Measurements from ENCODE around the gene PC.
"Not testable (repeated sequence)": the region's sequence is repeated elsewhere in the genome, so short reads cannot be mapped to it uniquely, and the experiment has no call there.

PC gene

DNA sequence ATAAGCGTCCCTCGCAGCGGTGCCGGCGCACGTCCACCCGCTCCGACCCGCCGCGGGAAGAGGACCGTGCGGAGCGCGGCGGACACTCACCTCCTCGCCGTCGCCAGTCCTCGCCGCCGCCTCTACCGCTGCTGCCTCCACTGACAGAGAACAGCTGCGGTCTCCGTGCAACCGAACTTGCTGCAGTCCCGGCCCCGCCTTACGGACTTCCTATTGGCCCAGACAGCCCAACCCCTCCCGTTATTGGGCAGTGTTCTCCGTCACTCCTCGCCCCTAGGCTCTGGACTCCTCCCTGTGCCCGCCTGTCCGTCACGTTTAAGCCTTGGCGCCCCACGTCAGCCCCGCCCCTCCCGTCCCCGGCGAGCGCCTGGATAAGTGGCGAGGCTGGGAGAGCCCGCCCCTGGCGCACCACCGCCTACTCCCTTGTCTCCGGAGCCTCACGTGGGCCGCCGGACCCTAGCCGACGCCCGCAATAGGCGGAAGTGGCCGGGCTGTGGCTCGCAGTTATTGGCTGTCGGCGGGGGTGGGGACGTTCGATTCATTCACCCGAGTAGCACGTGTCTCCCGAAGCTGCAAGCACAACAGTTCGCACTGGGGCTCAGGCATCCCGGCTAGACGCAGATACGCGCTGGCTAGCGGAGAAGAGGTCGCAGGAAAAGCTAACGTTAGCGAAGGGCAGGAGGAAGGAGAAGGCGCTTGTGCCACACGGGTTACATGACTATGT, at the start of gene PC:
Gene PC (minus strand): TSS at position 152 of the 724 bp plus-strand sequence. CDS start 86,224 bp downstream, outside the sequence.
- DNase-seq (ENCODE audit: low read depth in 2 of 2), result peak; percentile 95 to 96

- DNase-seq (ENCODE audit: low read depth in 2 of 2), result no peak
Measured at GRCh38 chr11:67007126-67007525, 48.9 kb upstream of the PC start.

GRCh38 chr11:67006029-67006884, 48.1 kb upstream of the PC start:
- DNase-seq (ENCODE audit: low read depth in 2 of 2), result no peak

DNA sequence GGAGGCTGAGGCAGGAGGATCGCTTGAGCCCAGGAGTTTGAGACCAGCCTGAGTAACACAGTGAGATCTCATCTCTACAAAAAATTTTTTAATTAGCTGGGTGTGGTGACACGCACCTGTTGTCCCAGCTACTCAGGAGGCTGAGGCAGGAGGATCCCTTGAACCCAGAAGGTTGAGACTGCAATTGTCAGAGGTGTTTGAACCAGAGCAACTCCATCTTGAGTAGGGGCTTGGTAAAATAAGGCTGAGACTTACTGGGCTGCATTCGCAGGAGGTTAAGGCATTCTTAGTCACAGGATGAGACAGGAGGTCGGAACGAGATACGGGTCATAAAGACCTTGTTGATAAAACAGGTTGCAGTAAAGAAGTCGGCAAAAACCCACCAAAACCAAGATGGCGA, 47.0 kb upstream of the PC start:
- DNase-seq (ENCODE audit: low read depth in 2 of 2), result not testable (repeated sequence)

- no peak for DNase-seq (ENCODE audit: low read depth in 2 of 2)
Measured at GRCh38 chr11:67002921-67003411, 44.8 kb upstream of the PC start.

- DNase-seq (ENCODE audit: low read depth in 2 of 2), result no peak
Measured at GRCh38 chr11:67002297-67002913, 44.2 kb upstream of the PC start.

DNA sequence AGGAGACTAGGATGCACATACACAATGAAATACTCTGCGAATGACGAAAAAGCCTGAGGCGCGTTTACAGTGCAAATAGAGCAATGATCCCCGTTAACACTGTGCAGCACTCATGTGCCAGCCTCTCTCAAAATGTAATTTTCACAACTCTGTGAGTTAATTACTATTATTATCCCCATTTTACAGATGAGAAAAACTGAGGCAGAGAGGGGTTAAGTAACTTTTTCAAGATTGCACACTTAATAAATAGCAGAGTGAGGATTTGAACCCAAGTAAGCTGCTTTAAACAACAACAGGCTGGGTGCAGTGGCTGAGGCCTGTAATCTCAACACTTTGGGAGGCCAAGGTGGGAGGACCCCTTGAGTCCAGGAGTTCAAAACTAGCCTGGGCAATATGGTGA, 43.1 kb upstream of the PC start:
- DNase-seq (ENCODE audit: low read depth in 2 of 2), result no peak

DNA sequence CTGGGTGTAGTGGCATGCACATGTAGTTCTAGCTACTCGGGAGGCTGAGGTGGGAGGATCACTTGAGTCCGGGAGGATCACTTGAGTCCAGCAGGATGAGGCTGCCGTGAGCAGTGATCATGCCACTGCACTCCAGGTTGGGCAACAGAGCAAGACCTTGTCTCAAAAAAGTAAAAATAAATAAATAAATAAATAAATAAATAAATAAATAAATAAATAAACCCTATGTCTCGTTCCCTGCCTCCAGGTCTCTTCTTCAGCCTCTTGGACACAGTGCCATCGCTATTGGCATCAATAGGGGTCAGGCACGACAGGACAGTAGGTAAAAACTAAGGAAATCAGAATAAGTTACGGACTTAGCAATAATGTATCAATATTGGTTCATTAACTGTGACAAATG, 41.4 kb upstream of the PC start:
- DNase-seq (ENCODE audit: low read depth in 2 of 2), result no peak

DNA sequence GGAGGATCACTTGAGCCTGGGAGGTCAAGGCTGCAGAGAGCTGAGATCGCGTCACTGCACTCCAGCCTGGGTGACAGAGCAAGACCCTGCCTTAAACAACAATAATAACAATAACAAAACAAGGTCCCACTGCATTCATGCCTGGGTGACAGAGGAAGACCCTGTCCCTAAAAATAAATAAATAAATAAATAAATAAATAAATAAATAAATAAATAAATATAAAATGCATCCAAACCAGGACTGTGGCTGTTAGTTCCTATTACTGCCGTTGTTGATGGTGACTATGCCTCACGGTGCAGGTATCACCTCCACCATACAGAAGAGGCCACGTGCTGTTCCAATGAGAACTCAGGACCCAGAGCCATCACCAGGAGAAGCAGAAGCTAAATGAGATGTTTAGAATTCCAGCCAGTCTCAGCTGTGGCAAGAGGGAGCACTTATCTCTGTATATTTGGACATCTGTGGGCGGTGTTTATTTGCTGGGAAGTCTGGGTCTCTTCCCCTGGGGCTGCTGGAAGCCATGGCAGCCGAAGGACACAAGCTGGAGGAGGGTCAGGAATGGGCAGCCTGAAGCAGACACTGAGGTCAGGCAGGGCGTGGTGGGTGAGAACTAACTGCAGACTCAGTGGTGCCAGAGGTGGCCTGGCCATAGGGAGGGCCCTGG, 38.6 kb upstream of the PC start:
- no peak for DNase-seq (ENCODE audit: low read depth in 2 of 2)

DNA sequence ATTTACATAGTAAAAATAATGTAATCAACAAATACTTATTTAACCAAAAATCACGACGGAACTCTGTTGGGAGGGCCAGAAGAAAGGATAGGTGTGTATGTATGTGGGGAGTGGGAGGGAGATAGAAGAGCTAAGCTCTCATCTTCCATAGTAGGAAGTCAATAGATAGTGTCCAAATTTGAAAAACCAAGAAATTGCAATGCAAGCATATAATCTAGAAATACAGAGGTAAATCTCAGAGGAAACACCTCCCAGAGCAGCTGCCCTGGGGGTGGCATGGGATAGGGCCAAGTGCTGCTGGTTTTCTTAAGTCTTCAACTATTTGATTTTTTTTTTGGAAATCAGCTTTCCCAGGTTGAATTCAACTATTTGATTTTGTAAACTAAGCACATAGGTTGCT, 33.9 kb upstream of the PC start:
- DNase-seq (ENCODE audit: low read depth in 2 of 2), result no peak

GRCh38 chr11:66989360-66989759, 31.2 kb upstream of the PC start:
- not testable (repeated sequence) for DNase-seq (ENCODE audit: low read depth in 2 of 2)

- not testable (repeated sequence) for DNase-seq (ENCODE audit: low read depth in 2 of 2)
Measured at GRCh38 chr11:66988741-66989140, 30.6 kb upstream of the PC start.

- DNase-seq (ENCODE audit: low read depth in 2 of 2), result no peak
Measured at GRCh38 chr11:66987924-66988637, 29.9 kb upstream of the PC start.

DNA sequence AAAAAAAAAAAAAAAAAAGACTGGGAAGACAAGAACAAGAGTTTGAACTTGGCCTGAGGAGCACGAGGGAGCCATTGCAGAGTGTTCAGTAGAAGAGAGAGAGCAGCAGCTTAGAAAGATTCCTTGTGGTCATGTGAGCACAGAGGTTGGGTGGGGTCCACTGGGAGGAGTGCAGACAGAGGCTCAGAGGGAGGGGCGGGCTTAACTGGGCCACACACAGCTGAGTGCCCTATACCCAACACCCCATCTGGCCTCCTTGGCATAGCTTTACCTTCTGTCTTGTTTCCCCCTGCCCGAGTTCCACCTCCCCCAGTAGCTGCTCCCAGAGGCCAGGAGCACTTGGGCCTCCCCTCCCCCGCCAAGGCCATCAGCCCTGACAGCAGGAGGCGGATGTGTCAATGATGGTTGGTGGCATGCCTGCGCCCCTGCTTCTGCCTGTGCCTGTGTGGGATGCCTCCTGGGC, 29.0 kb upstream of the PC start:
- DNase-seq (ENCODE audit: low read depth in 2 of 2), result no peak

DNA sequence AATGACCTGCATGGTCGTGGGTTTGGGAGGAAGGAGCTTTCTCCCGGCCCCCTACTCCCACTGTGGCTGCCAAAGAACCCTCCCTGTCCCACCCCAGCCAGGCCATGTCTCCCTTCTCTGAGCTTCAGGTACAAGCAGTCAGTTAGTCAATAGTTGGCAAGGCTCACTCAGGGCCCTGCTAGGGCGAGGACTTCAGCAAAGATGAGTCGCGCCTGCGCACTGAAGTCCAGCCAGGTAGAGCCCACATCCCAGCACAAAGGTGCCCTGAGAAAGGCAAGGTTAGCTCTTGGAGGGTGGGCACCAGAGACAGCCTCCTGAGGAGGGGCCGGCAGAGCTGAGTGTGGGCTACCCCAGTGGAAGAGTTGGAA, 28.0 kb upstream of the PC start:
- no peak for DNase-seq (ENCODE audit: low read depth in 2 of 2)

- DNase-seq (ENCODE audit: low read depth in 2 of 2), result no peak
Measured at GRCh38 chr11:66985508-66986177, 27.5 kb upstream of the PC start.

DNA sequence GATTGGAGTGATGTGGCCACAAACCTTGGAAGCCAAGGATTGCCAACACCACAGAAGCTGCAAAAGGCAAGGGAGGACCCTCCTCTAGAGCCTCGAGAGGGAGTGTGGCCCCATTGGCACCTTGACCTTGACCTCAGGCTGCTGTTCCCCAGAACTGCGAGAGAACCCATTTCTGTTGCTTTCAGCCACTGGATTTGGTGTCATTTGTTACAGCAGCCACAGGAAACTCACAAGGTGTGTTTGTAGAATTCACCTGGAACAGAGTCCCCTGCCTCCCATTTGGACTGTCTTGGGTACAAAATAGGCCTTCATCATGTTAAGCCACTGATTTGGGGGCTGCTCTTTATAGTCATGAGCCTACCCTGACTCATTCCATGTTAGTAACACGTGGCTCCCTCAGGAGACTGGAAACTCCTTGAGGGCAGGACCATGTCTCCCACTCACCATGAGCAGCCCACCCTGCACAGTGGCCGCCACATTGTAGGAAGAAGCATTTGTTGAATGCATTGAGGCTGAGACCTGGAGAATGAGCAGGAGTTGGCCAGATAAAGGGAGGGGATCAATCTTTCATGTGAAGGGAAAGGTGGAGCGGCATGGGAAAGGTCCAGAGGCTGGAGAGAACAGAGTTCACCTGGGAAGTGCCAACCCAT, 25.2 kb upstream of the PC start:
- no peak for DNase-seq (ENCODE audit: low read depth in 2 of 2)

DNA sequence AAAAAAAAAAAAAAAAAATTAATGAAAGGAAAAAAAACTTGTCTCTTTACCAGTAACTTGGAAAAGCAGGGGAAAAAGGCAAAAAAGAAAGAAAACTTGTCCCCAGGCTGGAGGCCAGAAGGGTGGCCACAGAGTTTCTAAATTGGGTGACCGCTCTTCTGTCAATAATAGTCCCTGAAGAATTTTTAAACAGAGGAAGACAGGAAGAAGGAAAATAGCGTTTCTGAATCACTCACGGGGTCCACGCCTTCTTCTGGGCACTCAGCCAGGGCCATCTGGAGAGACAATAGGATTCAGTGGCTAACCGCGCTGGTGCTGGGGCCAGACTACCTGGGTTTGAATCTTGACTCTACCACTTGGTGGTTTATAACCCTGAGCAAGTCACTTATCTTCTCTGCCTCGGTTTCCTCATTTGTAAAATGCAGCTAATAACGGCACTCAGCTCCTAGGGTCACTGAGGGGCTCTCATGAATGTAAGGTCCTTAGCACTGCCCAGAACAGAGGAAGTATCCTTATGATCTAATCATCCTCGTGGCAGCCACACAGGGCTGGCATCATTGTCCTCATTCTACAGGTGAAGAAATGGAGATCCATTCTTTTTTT, 23.9 kb upstream of the PC start:
- no peak for DNase-seq (ENCODE audit: low read depth in 2 of 2)

- DNase-seq (ENCODE audit: low read depth in 2 of 2), result no peak
Measured at GRCh38 chr11:66979336-66979980, 21.3 kb upstream of the PC start.

Measured in stimulated activated CD8-positive, alpha-beta memory T cell treated with anti-CD3 and anti-CD28 coated beads, Interleukin-7, amount 100 ng/mL, for 4 hours (primary cell).